Measurements from ENCODE around the gene SCN5A.

The SCN5A gene

GRCh38 chr3:38555926-38556325 is 93.6 kb downstream of the SCN5A start:
- DNase-seq = no peak

- DNase-seq = no peak
These were observed 94.2 kb downstream of the SCN5A start for GRCh38 chr3:38555149-38555840.

DNA sequence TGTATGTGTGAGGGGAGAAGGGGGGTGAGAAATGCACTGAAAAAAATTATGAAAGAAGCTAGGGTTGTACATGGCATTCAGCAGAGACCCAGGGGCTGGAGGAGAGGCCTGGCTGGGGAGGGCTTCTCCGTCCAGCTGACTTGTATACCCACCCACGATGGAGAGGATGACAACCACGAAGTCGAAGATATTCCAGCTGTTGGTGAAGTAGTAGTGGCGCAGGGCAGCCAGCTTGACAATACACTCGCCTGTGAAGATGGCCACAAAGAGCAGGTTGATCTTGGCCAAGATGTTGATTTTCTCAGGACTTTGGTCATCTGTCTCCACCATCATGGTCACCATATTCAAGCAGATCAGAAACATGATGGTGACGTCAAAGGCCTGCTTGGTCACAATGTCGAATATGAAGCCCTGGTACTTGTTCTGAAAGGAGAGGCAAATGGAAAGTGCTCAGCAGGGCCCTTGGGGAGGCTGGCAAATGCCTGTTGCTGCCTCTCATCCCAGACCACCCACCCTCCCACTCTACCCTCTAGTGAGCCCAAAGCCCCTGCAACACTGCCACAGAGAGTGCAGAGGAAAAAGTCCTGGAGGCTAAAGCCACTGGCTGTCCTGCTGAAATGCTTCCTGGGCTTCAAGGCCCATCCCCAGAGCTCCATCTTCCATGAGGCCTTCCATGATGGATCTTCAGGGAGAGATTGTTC is 95.2 kb downstream of the SCN5A start:
- DNase-seq = no peak

- DNase-seq = no peak
These were observed 96.4 kb downstream of the SCN5A start for GRCh38 chr3:38553071-38553470.

DNA sequence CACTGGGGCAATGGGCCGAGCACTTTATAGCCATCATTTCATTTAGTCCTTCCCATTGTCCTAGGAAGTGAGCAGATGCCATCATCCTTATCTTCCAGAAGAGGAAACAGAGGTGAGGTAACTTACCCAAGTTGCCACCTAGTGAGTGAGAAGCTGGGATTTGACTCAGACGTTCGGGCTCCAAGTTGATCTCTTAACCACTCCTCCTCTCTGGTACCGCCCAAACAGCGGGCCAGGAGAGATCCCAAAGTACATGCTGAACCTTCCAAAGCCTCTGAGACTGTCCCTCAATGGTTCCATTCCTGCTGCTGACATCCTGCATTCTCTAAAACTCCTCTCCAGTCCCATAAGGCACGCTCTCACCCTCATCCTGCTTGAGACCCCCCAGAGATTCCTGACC is 97.1 kb downstream of the SCN5A start:
- no peak for DNase-seq

- DNase-seq = no peak
These were observed 98.3 kb downstream of the SCN5A start for GRCh38 chr3:38551026-38551832.

DNA sequence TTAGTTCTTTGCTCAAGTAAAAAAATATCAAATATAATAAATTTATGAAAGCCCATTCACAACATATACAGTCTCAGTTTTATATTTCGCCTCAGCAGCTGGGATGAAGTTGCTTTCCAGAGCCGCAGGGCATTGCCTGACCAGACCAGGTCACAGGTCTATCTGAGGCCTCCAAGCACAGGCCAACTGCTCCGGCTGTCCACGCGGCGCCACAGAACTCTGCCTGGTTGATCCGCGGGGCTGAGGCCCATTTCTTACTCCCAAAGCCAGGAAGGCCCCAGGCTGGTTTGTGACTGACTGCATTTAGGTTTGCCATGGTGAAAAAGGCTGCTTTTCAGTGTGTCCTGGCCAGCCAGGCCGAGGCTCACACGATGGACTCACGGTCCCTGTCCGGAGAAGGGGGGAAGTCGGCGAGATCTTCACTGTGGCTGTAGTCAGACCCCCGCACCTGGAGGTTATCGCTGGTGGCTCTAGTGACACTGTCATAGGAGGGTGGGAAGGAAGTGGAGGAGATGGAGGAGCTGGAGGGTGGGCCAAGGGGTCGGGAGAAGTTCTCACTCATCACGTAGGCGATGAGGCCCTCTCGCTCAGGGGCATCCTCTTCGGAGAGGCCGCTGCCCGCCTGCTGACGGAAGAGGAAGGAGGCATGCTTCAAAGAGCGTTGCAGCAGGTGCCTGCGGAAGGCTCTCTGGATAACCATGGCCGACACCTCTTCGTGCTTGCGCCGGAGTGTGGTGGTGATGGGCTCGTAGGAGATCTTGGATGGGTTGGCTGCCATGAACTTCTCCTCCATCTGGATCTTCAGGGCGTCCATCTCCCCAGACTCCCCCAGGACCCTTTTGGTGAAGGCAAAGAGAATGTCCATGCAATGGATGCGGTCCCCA is 99.3 kb downstream of the SCN5A start:
- no peak for DNase-seq

- DNase-seq = no peak
These were observed 100.0 kb downstream of the SCN5A start for GRCh38 chr3:38549486-38549885.

DNA sequence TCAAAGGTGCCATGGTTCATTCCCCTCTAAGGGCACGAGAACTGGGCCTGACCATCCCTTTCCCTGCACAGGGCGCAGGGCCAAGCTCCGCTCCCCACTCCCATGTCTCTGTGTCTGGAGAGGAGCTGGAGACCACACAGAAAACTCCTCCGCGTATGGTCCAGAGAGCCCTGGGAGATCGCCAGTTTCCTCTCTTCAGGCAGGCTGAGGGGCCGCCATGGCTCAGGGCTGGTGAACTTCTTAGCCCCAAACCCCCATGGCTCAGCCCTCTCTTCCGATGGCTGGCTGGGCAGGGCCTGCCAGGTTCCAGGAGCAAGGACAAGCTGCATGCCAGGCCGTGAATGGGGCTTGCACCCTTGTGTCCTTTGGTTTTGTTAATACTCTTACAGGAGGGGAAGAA is 100.4 kb downstream of the SCN5A start:
- no peak for DNase-seq

- no peak for DNase-seq
These were observed 101.1 kb downstream of the SCN5A start for GRCh38 chr3:38548154-38548931.

GRCh38 chr3:38545983-38546382 is 103.5 kb downstream of the SCN5A start:
- no peak for DNase-seq

GRCh38 chr3:38545550-38545949 is 103.9 kb downstream of the SCN5A start:
- no peak for DNase-seq

GRCh38 chr3:38544926-38545325 is 104.6 kb downstream of the SCN5A start:
- DNase-seq = no peak

- no peak for DNase-seq
These were observed 105.9 kb downstream of the SCN5A start for GRCh38 chr3:38543586-38543985.

DNA sequence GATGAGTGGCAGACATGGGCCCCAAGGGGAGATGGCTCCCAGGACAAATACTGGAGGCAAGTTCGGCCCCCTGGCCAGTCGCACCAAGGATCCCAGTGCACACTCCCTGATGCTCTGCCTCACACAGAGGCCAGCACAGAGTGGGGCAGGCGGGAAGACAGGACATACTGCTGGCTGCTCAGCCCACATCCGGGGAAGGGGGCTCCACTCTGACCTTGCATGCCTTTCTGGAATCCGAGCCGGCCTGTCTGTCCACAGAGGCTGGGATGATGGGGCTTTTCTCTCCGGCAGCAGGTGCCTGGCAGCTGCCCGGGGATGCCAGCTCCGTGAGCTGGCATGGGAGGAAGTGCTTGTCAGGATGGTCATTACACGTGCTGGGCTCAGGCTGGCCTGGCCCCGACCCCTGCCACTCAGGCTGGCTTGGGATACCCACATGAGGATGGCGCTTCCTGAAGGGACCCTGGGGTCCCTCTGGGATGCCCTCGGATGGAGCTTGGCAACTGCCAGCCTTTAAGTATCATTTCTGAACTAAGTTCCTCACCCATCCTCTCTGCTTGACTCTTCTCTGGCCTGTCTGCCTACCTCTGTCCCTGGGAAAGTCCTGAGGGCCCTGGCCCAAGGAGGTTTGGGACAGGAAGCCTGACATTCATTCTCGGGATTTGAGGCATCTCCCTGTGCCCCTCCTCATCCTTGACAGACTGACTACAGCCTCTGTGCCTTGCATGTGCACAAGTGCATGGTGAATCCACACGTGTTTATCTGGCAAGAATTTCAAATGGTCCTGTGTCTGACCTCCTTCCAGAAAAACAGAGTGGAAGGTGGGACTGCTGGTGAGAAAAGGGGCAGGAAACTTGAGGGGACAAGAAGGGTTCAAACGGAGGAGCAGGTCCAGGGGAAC is 106.8 kb downstream of the SCN5A start:
- DNase-seq = no peak

DNA sequence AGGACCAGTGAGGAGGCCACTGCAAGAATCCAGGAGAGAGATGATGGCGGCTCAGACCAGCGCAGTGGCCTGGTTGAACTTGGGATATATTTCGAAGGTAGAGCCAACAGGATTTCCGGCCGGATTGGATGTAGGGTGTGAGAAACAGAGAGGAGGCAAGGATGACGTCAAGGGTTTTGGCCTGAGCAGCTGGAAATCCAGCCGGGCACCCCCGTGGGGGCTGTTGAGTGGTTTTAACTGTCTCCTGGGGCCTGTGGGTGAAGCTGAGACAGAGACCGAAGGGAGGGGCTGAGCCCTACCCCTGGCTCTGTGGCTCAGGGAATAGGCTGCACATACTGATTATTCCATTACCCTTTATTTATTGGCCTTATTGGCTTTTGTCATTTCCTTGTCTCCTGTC is 107.7 kb downstream of the SCN5A start:
- no peak for DNase-seq

DNA sequence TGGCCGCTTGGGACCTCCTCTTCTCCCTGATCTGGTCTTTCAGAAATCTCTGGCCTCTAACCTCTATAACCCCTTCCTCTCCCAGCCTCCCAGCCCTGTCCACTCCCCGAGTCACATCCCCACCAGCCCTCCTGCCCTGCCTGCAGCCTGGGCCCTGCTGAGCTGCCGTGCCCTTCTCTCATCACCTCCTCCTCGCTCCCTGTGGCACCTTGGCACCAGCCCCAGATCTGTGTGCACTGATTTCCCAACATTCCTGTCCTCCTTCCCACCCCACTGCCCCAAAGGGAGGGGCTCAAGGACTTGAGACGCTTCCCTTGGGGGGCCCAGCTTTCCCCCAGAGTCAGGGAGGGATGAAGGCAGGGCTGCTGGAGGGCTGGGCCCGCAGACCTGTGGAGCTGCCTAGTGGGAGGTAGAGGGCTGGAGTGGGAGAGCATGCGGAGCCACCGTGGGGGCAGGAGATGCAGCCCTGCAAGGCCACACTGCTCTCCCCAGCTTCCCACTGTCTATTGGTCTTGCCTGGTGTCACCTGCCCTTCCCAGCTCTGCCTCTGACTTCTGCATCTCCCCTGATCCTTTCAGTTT is 110.6 kb downstream of the SCN5A start:
- no peak for DNase-seq

GRCh38 chr3:38536671-38537070 is 112.8 kb downstream of the SCN5A start:
- DNase-seq = no peak

- no peak for DNase-seq
These were observed 114.9 kb downstream of the SCN5A start for GRCh38 chr3:38534604-38535003.

DNA sequence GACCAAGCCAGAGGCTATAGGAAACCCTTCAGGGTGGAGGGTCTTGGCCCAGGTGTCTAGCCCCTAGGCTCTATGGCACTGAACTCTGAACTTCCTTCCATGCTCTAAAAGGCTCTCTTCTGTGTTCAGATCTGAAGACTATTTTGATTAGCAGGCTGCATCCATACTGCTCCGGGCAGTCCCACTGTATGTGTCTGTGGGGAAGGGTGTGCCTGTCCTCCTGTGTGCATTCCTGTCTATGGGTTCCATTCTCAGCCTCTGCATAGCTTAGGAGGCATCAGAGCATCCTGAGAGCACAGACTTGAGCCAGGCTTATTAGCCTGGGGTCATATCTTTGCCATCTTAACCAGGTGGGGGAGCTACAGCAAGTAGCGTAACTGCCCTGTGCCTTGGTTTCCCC is 115.3 kb downstream of the SCN5A start:
- no peak for DNase-seq

Data from GDM1 (cell line).